NCI-H2196 (cell line): ENCODE results near the gene ITGB5.

Experiments used
- DNase-seq: peaks from one replicate; lab custom pipeline; 2025; ENCODE audit not compliant: unreplicated experiment; lab: John Stamatoyannopoulos, UW

The ITGB5 gene

DNA sequence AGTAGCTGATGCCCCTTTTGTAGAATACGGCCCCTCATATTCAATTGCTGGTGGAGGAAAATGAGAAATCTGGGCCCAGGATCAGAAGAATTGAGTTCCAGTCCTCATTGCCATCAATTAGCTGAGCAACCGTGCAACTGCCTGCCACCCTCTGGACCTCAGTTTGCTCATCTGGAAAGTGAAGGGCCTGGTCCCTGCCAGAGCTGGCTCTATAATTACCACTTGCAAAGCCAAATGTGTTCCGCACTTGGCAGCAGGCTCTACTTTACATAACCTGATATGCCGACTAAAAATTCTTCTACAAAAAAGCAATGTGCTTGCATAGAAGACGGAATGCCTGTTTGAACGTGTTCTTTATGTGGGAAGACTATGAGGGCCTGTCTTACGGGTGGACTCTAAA lies 8.6 kb upstream of the ITGB5 start:
- no peak for DNase-seq

- DNase-seq, result no peak
Measured at GRCh38 chr3:124893526-124893925, 6.4 kb upstream of the ITGB5 start.

- no peak for DNase-seq
Measured at GRCh38 chr3:124890573-124891190, 3.5 kb upstream of the ITGB5 start.

DNA sequence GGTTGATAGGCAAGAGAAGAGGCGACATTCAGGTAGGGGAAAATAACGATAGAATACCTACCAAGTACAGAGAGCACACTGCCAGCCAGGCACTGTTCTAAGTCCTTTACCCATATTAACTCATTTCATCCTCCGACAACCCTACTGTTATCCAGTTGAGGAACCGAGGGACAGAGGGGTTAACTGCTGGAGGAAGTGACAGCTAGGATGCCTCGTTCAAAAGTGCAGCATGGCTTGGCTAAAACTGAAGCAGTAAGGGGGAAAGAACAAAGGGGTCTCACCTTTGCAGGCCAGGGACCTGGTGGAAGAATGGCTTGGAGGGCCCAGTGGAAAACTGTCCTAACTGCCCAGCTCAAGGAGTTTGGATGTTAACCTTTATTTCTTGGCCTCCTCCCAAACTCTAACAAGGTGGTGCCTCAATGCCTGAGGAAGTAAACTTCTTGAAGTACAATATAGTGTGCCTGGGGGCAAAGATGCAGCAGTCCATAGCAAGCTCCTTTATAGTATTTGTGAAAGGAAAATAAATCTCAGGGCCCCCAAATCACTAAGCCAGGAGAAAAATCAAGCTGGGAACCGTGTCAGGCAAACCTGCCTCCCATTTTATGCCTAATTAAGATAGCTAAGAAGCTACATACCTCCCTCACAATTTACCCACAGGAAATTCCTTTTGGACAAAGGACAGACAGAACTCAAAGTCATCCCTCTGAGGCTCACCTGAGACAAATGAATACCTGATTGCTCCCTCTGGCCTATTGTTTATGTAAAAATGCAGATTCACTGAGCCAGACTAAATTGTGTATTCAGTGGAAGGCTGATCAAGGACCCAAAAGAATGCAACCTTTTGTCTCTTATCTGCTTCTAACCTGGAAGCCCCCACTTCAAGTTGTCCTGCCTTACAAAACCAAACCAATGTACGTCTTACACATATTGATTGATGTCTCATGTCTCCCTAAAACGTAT lies 1.6 kb upstream of the ITGB5 start:
- no peak for DNase-seq

DNA sequence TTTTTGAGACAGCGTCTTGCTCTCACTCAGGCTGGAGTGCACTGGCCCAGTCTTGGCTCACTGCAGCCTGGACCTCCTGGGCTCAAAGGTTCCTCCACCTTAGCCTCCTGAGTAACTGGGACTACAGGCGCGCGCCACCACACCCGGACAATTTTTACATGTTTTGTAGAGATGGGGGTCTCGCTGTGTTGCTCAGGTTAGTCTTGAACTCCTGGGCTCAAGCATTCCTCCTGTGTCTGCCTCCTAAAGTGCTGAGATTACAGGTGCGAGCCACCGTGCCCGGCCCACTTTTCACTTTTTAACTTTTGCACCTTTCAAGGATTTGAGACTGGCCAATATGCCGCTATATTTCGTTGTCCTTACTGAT lies 750 bp upstream of the ITGB5 start:
- no peak for DNase-seq

DNA sequence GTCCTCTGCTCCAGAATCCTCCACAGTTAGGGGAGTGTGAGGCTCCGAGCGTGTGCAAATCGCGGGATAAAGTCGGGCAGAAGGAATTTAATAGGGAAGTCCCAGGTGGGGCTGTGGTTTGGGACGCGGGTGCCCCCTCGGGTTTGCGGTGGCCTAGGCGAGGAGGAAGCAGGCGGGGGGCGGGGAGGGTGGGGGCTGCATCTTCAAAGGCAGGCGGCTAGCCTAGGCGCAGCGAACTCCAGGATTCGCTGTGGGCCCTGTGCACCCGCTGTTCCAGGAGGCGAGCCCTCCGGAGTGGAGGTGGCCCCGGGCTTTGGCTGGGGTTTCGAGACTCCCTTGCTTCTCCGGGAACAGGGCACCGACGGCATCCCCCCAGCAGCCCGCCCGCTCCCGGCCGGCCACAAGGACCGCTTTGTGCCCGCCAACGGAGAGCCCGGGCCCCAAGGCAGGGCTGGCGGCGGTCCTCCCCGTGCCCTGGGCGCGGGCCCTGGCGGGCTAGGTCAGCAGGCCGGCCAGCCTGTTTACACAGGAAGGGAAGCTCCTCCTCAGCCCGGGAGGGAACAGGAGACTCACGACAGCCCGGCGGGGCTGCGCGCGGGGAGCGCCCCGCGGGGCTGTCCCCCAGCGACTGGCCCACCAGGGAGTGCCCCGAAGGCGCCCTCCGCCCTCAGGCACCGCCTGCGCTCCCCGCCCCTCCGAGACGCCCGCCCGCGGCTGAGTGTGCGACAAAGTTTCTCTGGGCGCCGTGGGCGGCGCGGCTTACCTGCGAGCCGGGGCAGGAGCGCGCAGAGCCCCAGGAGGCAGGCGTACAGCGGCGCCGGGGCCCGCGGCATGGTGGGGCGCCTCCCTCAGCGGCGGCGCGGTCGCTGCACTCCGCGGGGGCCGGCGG lies 753 bp downstream of the ITGB5 start:
- peak; percentile 45 for DNase-seq

GRCh38 chr3:124885466-124886167 lies 1.5 kb downstream of the ITGB5 start:
- no peak for DNase-seq

DNA sequence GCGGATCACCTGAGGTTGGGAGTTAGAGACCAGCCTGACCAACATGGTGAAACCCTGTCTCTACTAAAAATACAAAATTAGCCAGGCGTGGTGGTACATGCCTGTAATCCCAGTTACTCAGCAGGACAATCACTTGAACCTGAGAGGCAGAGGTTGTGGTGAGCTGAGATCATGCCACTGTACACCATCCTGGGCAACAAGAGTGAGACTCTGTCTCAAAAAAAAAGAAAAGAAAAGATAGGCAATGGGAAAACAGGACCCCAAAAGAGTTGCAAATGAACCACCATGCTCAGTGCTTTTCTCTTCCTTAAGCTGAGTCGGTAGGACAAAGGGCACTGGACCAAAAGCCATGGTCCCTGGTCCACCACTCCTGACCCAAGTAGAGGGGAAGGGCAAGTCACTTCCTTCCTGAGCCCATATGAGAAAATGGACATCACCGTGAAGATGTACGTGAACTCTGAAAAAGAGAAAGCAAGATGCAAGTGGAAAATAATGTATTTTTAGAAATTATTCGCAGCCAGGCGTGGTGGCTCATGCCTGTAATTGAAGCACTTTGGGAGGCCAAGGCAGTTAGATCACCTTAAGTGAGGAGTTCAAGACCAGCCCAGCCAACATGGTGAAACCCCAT lies 2.6 kb downstream of the ITGB5 start:
- DNase-seq, result no peak

DNA sequence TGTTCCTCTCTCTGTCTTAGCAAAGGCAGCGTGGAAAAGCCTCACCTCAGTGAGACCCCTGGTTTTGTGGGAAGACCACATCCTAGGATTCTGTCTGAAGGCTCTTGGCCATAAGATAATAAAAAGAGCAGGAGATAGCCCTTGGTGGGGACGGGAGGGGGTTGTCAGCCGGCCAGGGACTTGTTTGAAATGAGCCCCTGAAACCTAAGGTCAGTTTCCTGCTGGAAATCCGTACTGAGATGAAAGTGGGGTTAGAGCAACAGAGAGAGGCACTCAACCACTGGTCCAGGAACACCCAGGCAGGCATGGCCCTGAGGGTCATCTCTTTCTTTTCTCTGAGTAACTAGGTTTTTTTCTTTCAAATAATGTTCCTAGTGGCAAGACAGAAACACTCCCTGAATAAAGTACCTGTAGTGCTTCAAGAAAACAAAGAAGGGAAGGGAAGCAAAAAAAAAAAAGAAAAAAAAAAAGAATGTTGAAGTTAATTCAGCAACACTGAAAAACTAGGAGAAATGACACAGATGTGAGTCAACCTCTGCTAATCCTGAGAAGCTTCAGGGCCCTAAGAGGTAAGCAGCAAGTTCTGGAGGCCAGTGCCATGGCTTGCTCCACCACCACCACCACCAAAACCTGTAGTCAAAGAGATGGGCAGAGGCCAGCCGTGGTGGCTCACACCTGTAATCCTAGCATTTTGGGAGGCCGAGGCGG lies 3.2 kb downstream of the ITGB5 start:
- DNase-seq, result no peak

- no peak for DNase-seq
Measured at GRCh38 chr3:124882816-124883747, 4.1 kb downstream of the ITGB5 start.

GRCh38 chr3:124881976-124882697 lies 5.0 kb downstream of the ITGB5 start:
- DNase-seq, result no peak

DNA sequence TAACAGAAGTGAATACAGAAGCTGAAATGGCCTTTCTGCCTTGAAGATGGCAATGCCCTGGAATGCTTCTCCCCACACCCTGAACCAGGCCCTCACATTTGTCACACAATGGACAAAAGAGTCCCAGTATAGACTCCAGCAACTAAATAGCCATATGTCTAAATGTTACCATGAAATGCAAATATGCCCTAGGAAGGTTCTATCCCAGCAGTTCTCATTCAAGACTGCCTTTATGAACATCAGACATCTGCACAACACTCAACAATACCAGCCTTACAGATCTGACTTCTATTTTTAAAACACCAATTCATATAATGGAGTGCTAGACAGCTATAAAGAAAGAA lies 7.9 kb downstream of the ITGB5 start:
- DNase-seq, result no peak

GRCh38 chr3:124878561-124879336 lies 8.4 kb downstream of the ITGB5 start:
- peak; percentile 50 for DNase-seq

- DNase-seq, result no peak
Measured at GRCh38 chr3:124877674-124878073, 9.5 kb downstream of the ITGB5 start.

DNA sequence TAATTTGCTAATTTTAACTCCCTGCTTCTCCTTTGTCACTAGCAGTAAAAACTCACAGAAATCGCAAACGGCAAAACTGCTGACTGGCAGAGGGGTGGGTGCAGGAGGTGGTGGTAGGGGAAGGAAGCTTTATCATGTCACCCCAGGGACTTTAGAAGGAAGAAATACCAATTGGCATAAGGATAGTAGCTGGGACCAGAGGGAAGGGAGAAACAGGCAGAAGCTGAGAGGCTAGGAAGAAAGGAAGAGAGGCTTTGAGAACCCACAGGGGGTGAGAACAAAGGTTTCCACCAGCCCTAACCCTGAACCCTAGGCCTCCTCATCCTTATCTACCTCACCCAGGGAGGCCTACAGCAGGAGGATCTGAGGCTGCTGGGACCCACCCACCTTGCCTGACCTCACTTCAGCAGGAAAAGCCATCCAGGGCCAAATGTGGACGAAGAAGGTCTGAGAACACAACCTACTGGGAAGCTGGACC lies 10.7 kb downstream of the ITGB5 start:
- no peak for DNase-seq

DNA sequence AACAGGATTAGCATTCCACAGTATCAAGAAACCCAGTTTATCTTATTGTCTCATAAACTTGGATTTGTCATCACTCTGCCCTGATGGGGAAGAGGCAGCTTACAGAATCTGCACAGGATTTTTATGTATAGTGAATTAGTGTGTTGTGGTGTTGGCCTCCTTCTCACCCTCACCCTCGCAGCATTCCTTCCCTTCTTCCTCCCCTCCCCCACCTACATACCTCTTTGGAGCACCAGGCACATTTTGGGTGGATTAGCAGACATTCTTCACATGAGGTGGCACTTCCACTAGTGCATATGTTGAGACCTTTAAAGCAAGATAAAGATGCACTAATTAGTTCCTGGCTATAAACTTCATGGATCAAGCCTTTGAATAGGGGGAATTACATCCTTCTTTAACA lies 13.9 kb downstream of the ITGB5 start:
- no peak for DNase-seq

DNA sequence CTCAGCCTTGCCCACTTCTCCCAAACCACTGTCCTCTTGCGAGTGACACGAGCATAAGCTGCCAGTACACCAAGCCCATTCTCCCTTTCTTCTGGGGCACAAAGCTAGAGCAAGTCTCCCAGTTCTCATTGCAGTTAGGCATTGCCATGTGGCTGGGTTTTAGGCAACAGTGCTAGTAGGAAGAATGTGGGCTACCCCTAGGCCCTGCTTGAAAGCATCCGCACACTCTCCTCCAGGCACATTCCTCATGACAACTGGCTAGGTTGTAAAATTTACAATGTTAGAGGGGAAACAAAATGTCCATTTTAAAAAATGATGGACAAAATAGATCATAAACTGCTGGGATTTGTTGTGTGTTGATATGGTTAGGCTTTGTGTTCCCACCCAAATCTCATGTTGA lies 19.7 kb downstream of the ITGB5 start:
- DNase-seq, result no peak
